AG10803 (cell line): ENCODE results near the gene FRMD4A.

Experiments
- DNase-seq: peaks from one replicate; pipeline ENCODE4 v3.0.0; 2010; ENCODE audit warnings: low read depth
- H3K4me3 ChIP-seq: 2 replicates; pipeline ENCODE4 v1.5.1; 2011; ENCODE audit warnings: mild to moderate bottlenecking, low read length, control low read depth
- CTCF ChIP-seq: conservative IDR thresholded peaks from 2 replicates; pipeline ENCODE4 v1.5.1; 2011; ENCODE audit warnings: mild to moderate bottlenecking, low read length, control low read depth, inconsistent platforms

Gene FRMD4A

GRCh38 chr10:14192746-14193145 lies 138.0 kb downstream of the FRMD4A start:
- no peak for DNase-seq
- H3K4me3 ChIP-seq = no peak overlapping the region
- no peak for TF ChIP-seq CTCF

GRCh38 chr10:14191871-14192270 lies 138.9 kb downstream of the FRMD4A start:
- no peak overlapping the region for H3K4me3 ChIP-seq
- no peak for DNase-seq
- no peak for TF ChIP-seq CTCF

- TF ChIP-seq CTCF = no peak
- no peak overlapping the region for H3K4me3 ChIP-seq
- DNase-seq = no peak
Observed at GRCh38 chr10:14191407-14191806, 139.3 kb downstream of the FRMD4A start.

- no peak for DNase-seq
- no peak overlapping the region for H3K4me3 ChIP-seq
- TF ChIP-seq CTCF = no peak
Observed at GRCh38 chr10:14190702-14191101, 140.0 kb downstream of the FRMD4A start.

GRCh38 chr10:14186245-14186644 lies 144.5 kb downstream of the FRMD4A start:
- no peak overlapping the region for H3K4me3 ChIP-seq
- TF ChIP-seq CTCF = peak; percentile 39
- no peak for DNase-seq

- TF ChIP-seq CTCF = no peak
- no peak for DNase-seq
Observed at GRCh38 chr10:14185316-14186045, 145.2 kb downstream of the FRMD4A start.

GRCh38 chr10:14184841-14185315 lies 145.8 kb downstream of the FRMD4A start:
- no peak for TF ChIP-seq CTCF
- no peak overlapping the region for H3K4me3 ChIP-seq
- no peak for DNase-seq

More at GRCh38 chr10:14185316-14186045, 145.2 kb downstream of the FRMD4A start:
- no peak overlapping the region for H3K4me3 ChIP-seq
